GM12874 (cell line): ENCODE data around the gene SCAP.

Experiments used
- CTCF ChIP-seq: IDR thresholded peaks from 2 replicates; pipeline ENCODE4 v1.5.1; 2011; ENCODE audit warnings: low read depth, mild to moderate bottlenecking, control low read depth, low read length, moderate library complexity; ENCODE audit not compliant: insufficient read depth

Gene SCAP

GRCh38 chr3:47455806-47456452 lies 19.8 kb downstream of the SCAP start:
- TF ChIP-seq CTCF: no peak

- TF ChIP-seq CTCF: no peak
These were observed 23.1 kb downstream of the SCAP start for GRCh38 chr3:47452453-47453215.

GRCh38 chr3:47444103-47444502 lies 31.6 kb downstream of the SCAP start:
- TF ChIP-seq CTCF: no peak

GRCh38 chr3:47443611-47443995 lies 32.1 kb downstream of the SCAP start:
- no peak for TF ChIP-seq CTCF

GRCh38 chr3:47441796-47442551 lies 33.8 kb downstream of the SCAP start:
- no peak for TF ChIP-seq CTCF

GRCh38 chr3:47440131-47440530 lies 35.6 kb downstream of the SCAP start:
- TF ChIP-seq CTCF: 0 out of 2 replicates have a peak, but pooled peaks have one; percentile 13

GRCh38 chr3:47436180-47436579 lies 39.6 kb downstream of the SCAP start:
- TF ChIP-seq CTCF: no peak
